IMR-90 (cell line): ENCODE results near the gene OGFOD2.

Source experiments
- CTCF ChIP-seq: conservative IDR thresholded peaks from 2 replicates; pipeline ENCODE4 v1.5.1; 2012; ENCODE audit warnings: mild to moderate bottlenecking, low read depth, low read length, improper control_type of control experiment
- POLR2A ChIP-seq: IDR thresholded peaks from 2 replicates; pipeline ENCODE4 v1.6.1; 2012; ENCODE audit warnings: mild to moderate bottlenecking, low read depth, low read length

DNA sequence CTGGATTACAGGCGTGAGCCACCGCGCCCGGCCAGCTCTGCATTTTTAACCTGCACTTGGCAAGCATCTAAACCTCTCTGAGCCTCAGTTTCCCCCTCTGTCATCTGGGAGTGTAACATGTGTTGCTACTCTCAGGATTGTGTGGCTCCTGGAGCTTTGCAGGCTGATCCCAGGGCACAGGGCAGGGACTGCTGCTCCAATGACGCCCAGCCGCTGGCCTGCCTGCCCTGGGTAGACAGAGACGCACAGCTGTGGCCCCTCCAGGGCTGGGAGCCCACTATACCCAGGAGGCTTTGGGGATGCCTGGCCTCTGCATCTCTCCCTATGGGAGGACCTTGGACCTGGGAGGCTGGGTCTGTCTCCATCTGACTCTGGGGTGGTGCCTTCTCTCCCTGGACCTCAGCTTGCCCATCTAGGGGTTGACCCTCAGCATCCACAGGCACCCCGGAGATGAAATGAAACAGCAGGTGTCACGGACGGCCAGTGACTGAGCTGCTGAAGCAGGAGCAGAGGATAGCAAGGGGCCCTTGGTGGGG, 19.2 kb downstream of the OGFOD2 start:
- TF ChIP-seq POLR2A, result no peak
- no peak for TF ChIP-seq CTCF
